Measurements from ENCODE around the gene TRHDE.

The TRHDE gene

GRCh38 chr12:72273499-72273837 is 1.3 kb downstream of the TRHDE start:
- H3K4me1 ChIP-seq, result no peaks in the 10 kb centered on the region
- H3K36me3 ChIP-seq, result no peaks in the 10 kb centered on the region
- peaks cover 41% of the 10 kb centered on the region for H3K27me3 ChIP-seq
- H3K9ac ChIP-seq, result no peak overlapping the region
- H3K4me3 ChIP-seq, result no peak overlapping the region
- no peak overlapping the region for H3K27ac ChIP-seq
- peaks cover 28% of the 10 kb centered on the region for H3K9me3 ChIP-seq
- no peak for TF ChIP-seq Cebpa-rat (IDR thresholded peaks at IDR 0.05)
- H3K4me2 ChIP-seq, result no peak overlapping the region
- no peaks in the 10 kb centered on the region for H4K20me1 ChIP-seq

- no peak overlapping the region for H3K27ac ChIP-seq
- H3K9ac ChIP-seq, result no peak overlapping the region
- H3K4me2 ChIP-seq, result no peak overlapping the region
- peaks cover 41% of the 10 kb centered on the region for H3K27me3 ChIP-seq
- no peak overlapping the region for H3K4me3 ChIP-seq
- H3K4me1 ChIP-seq, result no peaks in the 10 kb centered on the region
- no peaks in the 10 kb centered on the region for H3K36me3 ChIP-seq
- TF ChIP-seq Cebpa-rat (IDR thresholded peaks at IDR 0.05), result no peak
- peaks cover 28% of the 10 kb centered on the region for H3K9me3 ChIP-seq
- no peaks in the 10 kb centered on the region for H4K20me1 ChIP-seq
These were observed 1.7 kb downstream of the TRHDE start for GRCh38 chr12:72273851-72274351.

- Histone ChIP-seq H3K4me2 (no peak overlapping the region), H3K27ac (no peak overlapping the region), H4K20me1 (no peaks in the 10 kb centered on the region), H3K9ac (no peak overlapping the region), H3K4me1 (no peaks in the 10 kb centered on the region), H3K27me3 (peaks cover 39% of the 10 kb centered on the region), H3K4me3 (no peak overlapping the region), H3K9me3 (peaks cover 28% of the 10 kb centered on the region), H3K36me3 (no peaks in the 10 kb centered on the region)
- TF ChIP-seq Cebpa-rat (IDR thresholded peaks at IDR 0.05), result no peak
These were observed 2.8 kb downstream of the TRHDE start for GRCh38 chr12:72274931-72275330.

- H3K4me3 ChIP-seq, result no peak overlapping the region
- no peak overlapping the region for H3K4me2 ChIP-seq
- no peak overlapping the region for H3K27ac ChIP-seq
- no peak overlapping the region for H3K9ac ChIP-seq
- H3K27me3 ChIP-seq, result peaks cover 33% of the 10 kb centered on the region
- H4K20me1 ChIP-seq, result no peaks in the 10 kb centered on the region
- no peaks in the 10 kb centered on the region for H3K36me3 ChIP-seq
- TF ChIP-seq Cebpa-rat (IDR thresholded peaks at IDR 0.05), result no peak
- H3K9me3 ChIP-seq, result peaks cover 28% of the 10 kb centered on the region
- no peaks in the 10 kb centered on the region for H3K4me1 ChIP-seq
These were observed 3.4 kb downstream of the TRHDE start for GRCh38 chr12:72275526-72275925.

GRCh38 chr12:72276181-72276805 is 4.1 kb downstream of the TRHDE start:
- TF ChIP-seq Cebpa-rat (IDR thresholded peaks at IDR 0.05), result no peak
- Histone ChIP-seq H3K36me3 (no peaks in the 10 kb centered on the region), H3K27me3 (peaks cover 25% of the 10 kb centered on the region), H3K4me2 (no peak overlapping the region), H3K4me1 (no peaks in the 10 kb centered on the region), H3K27ac (no peak overlapping the region), H3K9me3 (peaks cover 28% of the 10 kb centered on the region), H4K20me1 (no peaks in the 10 kb centered on the region), H3K9ac (no peak overlapping the region), H3K4me3 (no peak overlapping the region)

- Histone ChIP-seq H3K9ac (no peak overlapping the region), H3K36me3 (no peaks in the 10 kb centered on the region), H4K20me1 (no peaks in the 10 kb centered on the region), H3K27me3 (peaks cover 14% of the 10 kb centered on the region), H3K4me1 (no peaks in the 10 kb centered on the region), H3K4me3 (no peak overlapping the region), H3K9me3 (peaks cover 16% of the 10 kb centered on the region), H3K4me2 (no peak overlapping the region), H3K27ac (no peak overlapping the region)
- TF ChIP-seq Cebpa-rat (IDR thresholded peaks at IDR 0.05), result no peak
These were observed 5.2 kb downstream of the TRHDE start for GRCh38 chr12:72277415-72277814.

- no peak overlapping the region for H3K27ac ChIP-seq
These were observed 6.7 kb downstream of the TRHDE start for GRCh38 chr12:72278894-72279293.

GRCh38 chr12:72281126-72281525 is 9.0 kb downstream of the TRHDE start:
- Histone ChIP-seq H4K20me1 (no peaks in the 10 kb centered on the region), H3K9ac (no peak overlapping the region), H3K4me3 (no peak overlapping the region), H3K4me2 (no peak overlapping the region), H3K9me3 (no peaks in the 10 kb centered on the region), H3K36me3 (no peaks in the 10 kb centered on the region), H3K27me3 (no peaks in the 10 kb centered on the region), H3K4me1 (no peaks in the 10 kb centered on the region), H3K27ac (no peak overlapping the region)
- TF ChIP-seq Cebpa-rat (IDR thresholded peaks at IDR 0.05), result no peak

More at GRCh38 chr12:72278894-72279293, 6.7 kb downstream of the TRHDE start:
- Histone ChIP-seq H3K4me3 (no peak overlapping the region), H3K9me3 (peaks cover 2% of the 10 kb centered on the region), H3K9ac (no peak overlapping the region), H4K20me1 (no peaks in the 10 kb centered on the region), H3K27me3 (0 out of 2 replicates have a peak, but pooled peaks cover 1% of the 10 kb centered on the region), H3K4me1 (no peaks in the 10 kb centered on the region), H3K4me2 (no peak overlapping the region), H3K36me3 (no peaks in the 10 kb centered on the region)
- no peak for TF ChIP-seq Cebpa-rat (IDR thresholded peaks at IDR 0.05)

- Histone ChIP-seq H3K27me3 (no peaks in the 10 kb centered on the region), H3K4me2 (no peak overlapping the region), H3K36me3 (no peaks in the 10 kb centered on the region), H3K4me1 (no peaks in the 10 kb centered on the region), H4K20me1 (no peaks in the 10 kb centered on the region), H3K9ac (no peak overlapping the region), H3K9me3 (no peaks in the 10 kb centered on the region), H3K4me3 (no peak overlapping the region), H3K27ac (no peak overlapping the region)
- no peak for TF ChIP-seq Cebpa-rat (IDR thresholded peaks at IDR 0.05)
These were observed 10.6 kb downstream of the TRHDE start for GRCh38 chr12:72282721-72283120.

GRCh38 chr12:72285861-72286260 is 13.7 kb downstream of the TRHDE start:
- H3K4me2 ChIP-seq, result no peak overlapping the region

GRCh38 chr12:72286526-72286925 is 14.4 kb downstream of the TRHDE start:
- no peak overlapping the region for H3K4me3 ChIP-seq
- no peak overlapping the region for H3K9ac ChIP-seq
- H3K27me3 ChIP-seq, result no peaks in the 10 kb centered on the region
- no peaks in the 10 kb centered on the region for H4K20me1 ChIP-seq
- no peak overlapping the region for H3K27ac ChIP-seq
- H3K4me2 ChIP-seq, result no peak overlapping the region
- H3K36me3 ChIP-seq, result no peaks in the 10 kb centered on the region
- no peaks in the 10 kb centered on the region for H3K9me3 ChIP-seq
- no peak for TF ChIP-seq Cebpa-rat (IDR thresholded peaks at IDR 0.05)
- H3K4me1 ChIP-seq, result no peaks in the 10 kb centered on the region

More at GRCh38 chr12:72285861-72286260, 13.7 kb downstream of the TRHDE start:
- no peak overlapping the region for H3K4me3 ChIP-seq
- TF ChIP-seq Cebpa-rat (IDR thresholded peaks at IDR 0.05), result no peak
- H3K27ac ChIP-seq, result no peak overlapping the region
- no peak overlapping the region for H3K9ac ChIP-seq
- no peaks in the 10 kb centered on the region for H3K36me3 ChIP-seq
- H3K9me3 ChIP-seq, result no peaks in the 10 kb centered on the region
- no peaks in the 10 kb centered on the region for H4K20me1 ChIP-seq
- H3K4me1 ChIP-seq, result no peaks in the 10 kb centered on the region
- no peaks in the 10 kb centered on the region for H3K27me3 ChIP-seq
